HepG2 (cell line): ENCODE results near the gene TPD52L2. TPM values are rescaled to one million over a fixed set of nuclear protein-coding genes. Genes with fewer than 3 reads are reported as not detected.

Experiments
- AGO2 ChIP-seq: fragments of 200-400 bp; formaldehyde crosslinking; optimal IDR thresholded peaks from 2 replicates; pipeline ENCODE3; 2017; ENCODE audit warnings: mild to moderate bottlenecking, low read depth, low read length, moderate library complexity
- BCL3 ChIP-seq: sonication (generic); formaldehyde crosslinking; IDR thresholded peaks from 2 replicates; pipeline ENCODE4 v1.5.1; 2020; ENCODE audit warnings: mild to moderate bottlenecking, missing genetic modification reagents, moderate library complexity
- CSRNP1 ChIP-seq: sonication (generic); formaldehyde crosslinking; IDR thresholded peaks from 2 replicates; pipeline ENCODE4 v1.8.1; 2023; ENCODE audit warnings: mild to moderate bottlenecking, missing genetic modification reagents
- DNMT3B ChIP-seq: conservative IDR thresholded peaks from 2 replicates; pipeline ENCODE4 v1.6.1; 2016; ENCODE audit warnings: missing biosample characterization, control low read depth
- EZH2 ChIP-seq: conservative IDR thresholded peaks from 2 replicates; pipeline ENCODE4 v1.6.1; 2012; ENCODE audit warnings: mild to moderate bottlenecking, low read depth, low read length, moderate library complexity
- HOXA9 ChIP-seq: sonication (generic); formaldehyde crosslinking; IDR thresholded peaks from 2 replicates; pipeline ENCODE4 v1.8.1; 2022; ENCODE audit warnings: missing genetic modification reagents, mild to moderate bottlenecking, moderate library complexity, borderline replicate concordance
- KLF11 ChIP-seq: IDR thresholded peaks from 2 replicates; pipeline ENCODE4 v1.6.1; 2016; ENCODE audit warnings: missing compliant biosample characterization
- KLF12 ChIP-seq: sonication (generic); formaldehyde crosslinking; IDR thresholded peaks from 2 replicates; pipeline ENCODE4 v1.4.0; 2020; ENCODE audit warnings: missing genetic modification reagents, borderline replicate concordance
- MTA1 ChIP-seq: sonication (generic); formaldehyde crosslinking; IDR thresholded peaks from 2 replicates; pipeline ENCODE4 v1.4.0; 2020; ENCODE audit warnings: missing genetic modification reagents, mild to moderate bottlenecking, borderline replicate concordance
- PATZ1 ChIP-seq: sonication (generic); formaldehyde crosslinking; IDR thresholded peaks from 2 replicates; pipeline ENCODE4 v1.4.0; 2020; ENCODE audit warnings: missing genetic modification reagents
- PHB2 ChIP-seq: fragments of 450-650 bp; IDR thresholded peaks from 2 replicates; pipeline ENCODE4 v1.6.1; 2018; ENCODE audit not compliant: partially characterized antibody
- PHF8 ChIP-seq: sonication (generic); formaldehyde crosslinking; IDR thresholded peaks from 2 replicates; pipeline ENCODE4 v1.5.0; 2020; ENCODE audit warnings: missing genetic modification reagents
- SAP130 ChIP-seq: IDR thresholded peaks from 2 replicates; pipeline ENCODE4 v1.6.1; 2016; ENCODE audit warnings: low read depth
- SMAD1 ChIP-seq: sonication (generic); formaldehyde crosslinking; IDR thresholded peaks from 2 replicates; pipeline ENCODE4 v1.4.0; 2020; ENCODE audit warnings: missing genetic modification reagents, low read depth, mild to moderate bottlenecking, borderline replicate concordance
- ZNF563 ChIP-seq: sonication (generic); formaldehyde crosslinking; IDR thresholded peaks from 2 replicates; pipeline ENCODE4 v1.8.0; 2022; ENCODE audit warnings: mild to moderate bottlenecking, moderate library complexity, missing genetic modification reagents
- ZNF790 ChIP-seq: sonication (generic); formaldehyde crosslinking; IDR thresholded peaks from 2 replicates; pipeline ENCODE4 v1.8.0; 2022; ENCODE audit warnings: missing genetic modification reagents, mild to moderate bottlenecking, borderline replicate concordance
- polyA plus RNA-seq, 8 experiments: library from polyadenylated mRNA; depleted of rRNA in 3 of 8; stranded (reverse) in 7 of 8; unstranded in 1 of 8; fragments of >200 nt; fragmentation: Illumina TruSeq in 4 of 8; extraction: Trizol in 4 of 8; gene quantifications; 2 replicates each; pipeline versions ENCODE4 v1.2.1 to v1.2.3, GENCODE V29; 2011 to 2016; ENCODE audit warnings: low read depth in 4 of 8, missing spikeins in 1 of 8, mixed read lengths in 1 of 8; ENCODE audit not compliant: insufficient read depth in 1 of 8
- total RNA-seq, 5 experiments: library from RNA; depleted of rRNA; stranded (reverse); fragments of >200 nt; fragmentation: Illumina TruSeq; extraction: Trizol; gene quantifications; 2 replicates each; pipeline ENCODE4 v1.2.3, GENCODE V29; 2016; ENCODE audit warnings: low read depth in 1 of 5
- TF ChIP-seq, protein P1 (sequence below): sonication (generic); formaldehyde crosslinking; IDR thresholded peaks from 2 replicates; pipeline ENCODE4 v1.8.1; 2023; ENCODE audit warnings: mild to moderate bottlenecking, moderate library complexity, missing genetic modification reagents

TPD52L2 gene
- total and polyA plus RNA-seq, 2 of the 13 experiments (the other 11 are each of a cell fraction or from before 2014, with no cell fraction given) = 156 to 184 TPM

DNA sequence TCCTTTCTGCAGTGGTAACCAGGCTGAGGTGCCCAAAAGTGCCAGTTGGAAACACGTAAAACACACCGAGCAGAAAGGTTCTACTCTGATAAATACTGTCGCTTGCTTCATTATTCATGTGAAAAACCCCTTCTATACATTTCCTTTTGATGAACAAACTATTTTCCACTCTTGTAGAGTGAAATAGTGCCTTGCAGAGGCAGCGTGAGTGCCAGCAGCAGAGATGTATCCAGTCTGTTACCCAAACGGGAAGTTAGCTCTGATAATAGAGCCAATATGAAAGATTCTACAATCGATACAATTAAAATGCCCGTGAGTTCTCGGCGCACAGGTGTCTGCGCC, 35.5 kb upstream of the TPD52L2 start (continued):
- TF ChIP-seq, protein P1, sequence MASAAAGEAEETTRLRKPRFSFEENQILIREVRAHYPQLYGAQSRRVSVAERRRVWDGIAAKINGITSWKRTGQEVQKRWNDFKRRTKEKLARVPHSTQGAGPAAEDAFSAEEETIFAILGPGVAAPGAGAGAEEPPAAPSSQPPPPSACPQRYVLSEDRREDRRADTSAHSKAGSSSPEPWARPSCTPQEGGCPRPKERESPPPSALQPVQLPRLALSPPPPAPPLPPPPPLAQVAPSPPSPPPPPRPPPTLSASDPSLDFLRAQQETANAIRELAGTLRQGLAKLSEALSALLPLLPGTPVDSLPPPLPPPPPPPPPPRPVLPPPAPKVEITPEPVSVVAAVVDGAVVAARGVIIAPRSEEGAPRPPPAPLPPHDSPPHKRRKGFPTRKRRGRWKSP (CRISPR knock-in tag) = no peak
- 0 out of 2 replicates have a peak, but pooled peaks have one; percentile 53 for TF ChIP-seq ZNF790 (CRISPR knock-in tag)
- no peak for TF ChIP-seq MTA1
- no peak for TF ChIP-seq PATZ1
- TF ChIP-seq ZNF563 (CRISPR knock-in tag) = 0 out of 2 replicates have a peak, but pooled peaks have one; percentile 18
- TF ChIP-seq AGO2 = no peak
- TF ChIP-seq KLF12 (CRISPR knock-in tag) = no peak
- no peak for TF ChIP-seq HOXA9 (CRISPR knock-in tag)
- 0 out of 2 replicates have a peak, but pooled peaks have one; percentile 2 for TF ChIP-seq SAP130
- TF ChIP-seq CSRNP1 (CRISPR knock-in tag) = no peak
- TF ChIP-seq BCL3 = no peak
- TF ChIP-seq PHB2 = no peak
- no peak for TF ChIP-seq SMAD1
- TF ChIP-seq PHF8 (CRISPR knock-in tag) = no peak
- peak; percentile 84; the same call in 1 of the 2 replicates for TF ChIP-seq EZH2
- no peak for TF ChIP-seq KLF11 (CRISPR knock-in tag)
- 0 out of 2 replicates have a peak, but pooled peaks have one; percentile 30 for TF ChIP-seq DNMT3B (CRISPR knock-in tag)
